ENCODE results near the gene CCT4.

- no peak for TF ChIP-seq ZNF274 (IDR thresholded peaks at IDR 0.05; ENCODE audit: low read depth, low read length)
- TF ChIP-seq SUZ12 (IDR thresholded peaks at IDR 0.05; ENCODE audit: extremely low read depth, insufficient read depth, insufficient read length): no peak
- TF ChIP-seq YY1 (IDR thresholded peaks at IDR 0.05; ENCODE audit: insufficient read depth, insufficient read length): no peak
Measured at GRCh38 chr2:61877571-61878245, 10.7 kb downstream of the CCT4 start.

Measured in NT2/D1 (cell line).